GM12801 (cell line): ENCODE measurements around the gene PHC2.

ENCODE experiments used
- TF ChIP-seq, protein P1 (sequence below): IDR thresholded peaks from one replicate; pipeline ENCODE4 v1.5.1; 2011; ENCODE audit warnings: control low read depth; ENCODE audit not compliant: insufficient read length; ENCODE audit errors: extremely low read depth

PHC2 gene

GRCh38 chr1:33286451-33287185 lies 144.3 kb downstream of the PHC2 start:
- TF ChIP-seq, protein P1, sequence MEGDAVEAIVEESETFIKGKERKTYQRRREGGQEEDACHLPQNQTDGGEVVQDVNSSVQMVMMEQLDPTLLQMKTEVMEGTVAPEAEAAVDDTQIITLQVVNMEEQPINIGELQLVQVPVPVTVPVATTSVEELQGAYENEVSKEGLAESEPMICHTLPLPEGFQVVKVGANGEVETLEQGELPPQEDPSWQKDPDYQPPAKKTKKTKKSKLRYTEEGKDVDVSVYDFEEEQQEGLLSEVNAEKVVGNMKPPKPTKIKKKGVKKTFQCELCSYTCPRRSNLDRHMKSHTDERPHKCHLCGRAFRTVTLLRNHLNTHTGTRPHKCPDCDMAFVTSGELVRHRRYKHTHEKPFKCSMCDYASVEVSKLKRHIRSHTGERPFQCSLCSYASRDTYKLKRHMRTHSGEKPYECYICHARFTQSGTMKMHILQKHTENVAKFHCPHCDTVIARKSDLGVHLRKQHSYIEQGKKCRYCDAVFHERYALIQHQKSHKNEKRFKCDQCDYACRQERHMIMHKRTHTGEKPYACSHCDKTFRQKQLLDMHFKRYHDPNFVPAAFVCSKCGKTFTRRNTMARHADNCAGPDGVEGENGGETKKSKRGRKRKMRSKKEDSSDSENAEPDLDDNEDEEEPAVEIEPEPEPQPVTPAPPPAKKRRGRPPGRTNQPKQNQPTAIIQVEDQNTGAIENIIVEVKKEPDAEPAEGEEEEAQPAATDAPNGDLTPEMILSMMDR: no peak

- TF ChIP-seq, protein P1: no peak
These were observed 146.8 kb downstream of the PHC2 start for GRCh38 chr1:33284049-33284448.

DNA sequence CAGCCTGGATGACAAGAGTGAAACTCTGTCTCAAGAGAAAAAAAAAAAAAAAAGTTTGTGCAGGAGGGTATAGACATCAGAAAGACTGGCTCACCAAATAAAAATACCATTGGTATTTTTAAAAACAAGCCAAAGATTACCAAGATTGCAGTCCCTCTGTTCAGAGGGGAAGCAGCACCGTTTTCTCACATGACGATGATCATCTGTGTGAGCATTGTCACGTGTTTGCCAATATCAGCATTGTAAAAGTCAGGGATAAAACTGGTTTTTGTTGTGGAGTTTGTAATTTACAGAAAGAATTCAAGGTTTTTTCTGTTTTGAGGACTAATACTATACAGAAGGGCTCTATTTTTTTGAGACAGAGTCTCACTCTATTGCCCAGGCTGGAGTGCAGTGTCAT lies 148.1 kb downstream of the PHC2 start:
- TF ChIP-seq, protein P1: no peak

DNA sequence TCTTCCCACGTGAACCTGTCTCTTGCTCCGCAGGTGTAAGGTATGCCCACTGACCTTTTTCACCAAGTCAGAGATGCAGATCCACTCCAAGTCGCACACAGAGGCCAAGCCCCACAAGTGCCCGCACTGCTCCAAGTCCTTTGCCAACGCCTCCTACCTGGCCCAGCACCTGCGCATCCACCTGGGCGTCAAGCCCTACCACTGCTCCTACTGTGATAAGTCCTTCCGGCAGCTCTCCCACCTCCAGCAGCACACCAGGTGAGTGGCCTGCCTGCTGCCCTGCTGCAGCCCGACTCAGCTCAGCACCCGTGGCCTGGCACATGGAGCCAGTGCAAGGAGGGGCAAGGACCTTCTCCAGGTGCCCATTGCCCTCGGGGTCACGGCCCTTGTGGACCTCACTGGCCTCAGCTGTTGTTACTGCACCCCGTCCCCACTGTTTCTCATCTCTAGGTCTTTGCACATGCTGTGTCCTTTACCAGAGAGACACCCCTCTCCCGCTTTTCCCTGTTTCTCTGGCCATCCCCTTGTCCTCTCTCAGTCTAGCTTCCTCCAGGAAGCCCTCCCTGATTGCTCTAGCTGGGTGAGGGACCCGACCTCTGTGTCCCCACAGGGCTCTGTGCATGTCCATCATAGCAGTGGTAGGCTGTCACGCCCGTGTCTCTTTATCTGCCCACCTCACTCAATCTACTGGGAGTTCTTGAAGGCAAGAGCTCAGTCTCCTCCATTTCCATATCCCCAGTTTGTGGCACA lies 149.2 kb downstream of the PHC2 start:
- TF ChIP-seq, protein P1: no peak

DNA sequence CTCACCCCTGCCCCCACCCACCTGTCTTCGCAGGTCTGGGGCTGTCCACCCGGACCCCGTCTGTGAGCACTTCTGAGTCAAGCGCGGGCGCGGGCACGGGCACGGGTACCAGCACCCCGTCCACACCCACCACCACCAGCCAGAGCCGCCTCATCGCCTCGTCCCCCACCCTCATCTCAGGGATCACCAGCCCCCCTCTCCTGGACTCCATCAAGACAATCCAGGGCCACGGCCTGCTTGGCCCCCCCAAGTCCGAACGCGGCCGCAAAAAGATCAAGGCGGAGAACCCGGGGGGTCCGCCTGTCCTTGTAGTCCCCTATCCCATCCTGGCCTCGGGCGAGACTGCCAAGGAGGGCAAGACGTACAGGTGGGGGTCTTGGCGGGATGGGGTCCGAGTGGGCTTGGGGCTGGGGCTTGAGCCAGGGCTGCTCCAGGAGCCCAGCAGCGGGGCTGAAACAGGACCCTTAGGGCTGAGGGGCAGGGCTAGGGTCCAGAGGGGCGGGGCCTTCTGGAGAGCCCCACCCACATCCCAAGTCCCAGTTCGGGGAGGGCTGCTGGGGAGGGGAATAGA lies 150.7 kb downstream of the PHC2 start:
- TF ChIP-seq, protein P1: no peak

GRCh38 chr1:33277488-33278084 lies 153.3 kb downstream of the PHC2 start:
- TF ChIP-seq, protein P1: no peak
